ENCODE measurements around the gene GET3. TPM values are rescaled to one million over a fixed set of nuclear protein-coding genes. Genes with fewer than 3 reads are reported as not detected.

GET3 gene
- total and polyA plus RNA-seq, 2 donors (not counting 3 experiments of a cell fraction or from before 2014, with no cell fraction given), result 74.8 to 197 TPM

DNA sequence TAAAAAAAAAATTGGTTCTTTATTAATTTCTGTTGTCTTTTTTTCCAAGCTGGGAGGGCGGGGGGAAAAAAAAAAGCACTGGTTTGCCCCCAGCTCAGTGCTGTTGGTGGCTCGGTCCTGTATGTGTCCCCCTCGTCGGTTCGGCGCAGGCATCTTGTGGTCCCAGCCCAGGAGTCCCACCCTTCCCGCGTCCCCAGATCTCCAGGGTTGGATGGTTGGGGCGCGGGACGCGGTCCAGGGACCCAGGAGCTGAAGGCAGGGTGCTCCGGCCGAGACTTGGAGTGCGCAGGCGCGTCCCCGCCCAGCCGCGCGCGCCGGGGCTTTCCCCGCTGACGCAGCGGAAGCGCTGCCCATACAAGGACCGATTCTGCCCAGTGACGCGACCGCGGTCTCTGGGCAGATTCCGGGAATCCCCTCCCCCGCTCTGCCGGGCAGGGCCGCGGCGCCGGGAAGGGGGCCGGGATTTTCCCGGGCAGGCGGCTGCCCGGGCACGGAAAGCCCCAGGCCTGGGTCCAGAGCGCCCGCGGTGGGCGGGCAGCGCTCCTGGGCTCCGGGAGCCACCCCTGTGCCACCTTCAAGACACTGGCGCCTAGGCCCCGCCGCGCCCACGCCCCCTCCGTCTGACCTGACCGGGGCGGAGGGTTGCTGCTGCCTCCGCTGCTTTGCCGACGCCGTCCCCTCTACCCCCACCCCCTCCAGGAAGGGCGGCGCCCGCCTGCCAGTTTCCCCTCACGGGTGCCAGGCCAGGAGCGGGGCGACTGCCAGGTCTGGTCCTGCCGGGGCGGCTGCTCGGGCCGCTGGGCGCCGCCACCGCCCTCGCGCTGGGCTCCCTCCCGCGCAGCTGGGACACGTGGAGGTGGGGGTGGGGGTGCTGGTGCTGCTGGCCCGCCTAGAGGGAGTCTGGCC, 56.2 kb downstream of the GET3 start:
- peaks cover 32% of the 10 kb centered on the region for H3K4me1 ChIP-seq (ENCODE audit: control insufficient read depth, extremely low read depth, insufficient read depth, low read length)
- BruUV-seq (replicated peaks), result no TSS peak
- dilution Hi-C loops (cut with MboI; ENCODE audit: extremely low pct_ligation_motif_present, low sequenced_read_pairs) (no loop called here), intact Hi-C loops (cut with micrococcal nuclease) (no loop called here)
- DNase-seq (ENCODE audit: low read depth, low spot score) (peak; percentile 97), FAIRE-seq (peak; percentile 91)
- H2AFZ ChIP-seq (ENCODE audit: low read depth, low read length), result peak overlapping the region; percentile 27
- no peaks in the 10 kb centered on the region for H4K20me1 ChIP-seq (replicated peaks; ENCODE audit: control insufficient read depth, extremely low read depth, insufficient read depth, low read length)
- no peaks in the 10 kb centered on the region for H3K9me3 ChIP-seq (replicated peaks; ENCODE audit: control insufficient read depth, insufficient read depth, low read length)
- peak overlapping the region; percentile 70 to 76 (median 71) for H3K4me3 ChIP-seq (replicated peaks in 1 of 3; ENCODE audit: insufficient read depth in 1 of 3, low read depth in 1 of 3, low read length in 3 of 3)
- H3K27ac ChIP-seq (ENCODE audit: insufficient read depth, low read depth, low read length), result peak overlapping the region; percentile 91
- H3K9me1 ChIP-seq (replicated peaks; ENCODE audit: control insufficient read depth, extremely low read depth, insufficient read depth, low read length), result no peaks in the 10 kb centered on the region
- H3K4me2 ChIP-seq (ENCODE audit: insufficient read depth, low read length), result peak overlapping the region; percentile 56
- TF ChIP-seq, protein P1, sequence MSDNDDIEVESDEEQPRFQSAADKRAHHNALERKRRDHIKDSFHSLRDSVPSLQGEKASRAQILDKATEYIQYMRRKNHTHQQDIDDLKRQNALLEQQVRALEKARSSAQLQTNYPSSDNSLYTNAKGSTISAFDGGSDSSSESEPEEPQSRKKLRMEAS (IDR thresholded peaks at IDR 0.05; ENCODE audit: insufficient read depth, insufficient read length), result peak; percentile 67
- peak; percentile 91 for TF ChIP-seq POLR2AphosphoS5 (IDR thresholded peaks at IDR 0.05; ENCODE audit: insufficient read depth, low read depth, low read length)
- TF ChIP-seq FOS (IDR thresholded peaks at IDR 0.05; ENCODE audit: borderline replicate concordance, insufficient read depth, low read length), result peak; percentile 53
- TF ChIP-seq, protein P2, sequence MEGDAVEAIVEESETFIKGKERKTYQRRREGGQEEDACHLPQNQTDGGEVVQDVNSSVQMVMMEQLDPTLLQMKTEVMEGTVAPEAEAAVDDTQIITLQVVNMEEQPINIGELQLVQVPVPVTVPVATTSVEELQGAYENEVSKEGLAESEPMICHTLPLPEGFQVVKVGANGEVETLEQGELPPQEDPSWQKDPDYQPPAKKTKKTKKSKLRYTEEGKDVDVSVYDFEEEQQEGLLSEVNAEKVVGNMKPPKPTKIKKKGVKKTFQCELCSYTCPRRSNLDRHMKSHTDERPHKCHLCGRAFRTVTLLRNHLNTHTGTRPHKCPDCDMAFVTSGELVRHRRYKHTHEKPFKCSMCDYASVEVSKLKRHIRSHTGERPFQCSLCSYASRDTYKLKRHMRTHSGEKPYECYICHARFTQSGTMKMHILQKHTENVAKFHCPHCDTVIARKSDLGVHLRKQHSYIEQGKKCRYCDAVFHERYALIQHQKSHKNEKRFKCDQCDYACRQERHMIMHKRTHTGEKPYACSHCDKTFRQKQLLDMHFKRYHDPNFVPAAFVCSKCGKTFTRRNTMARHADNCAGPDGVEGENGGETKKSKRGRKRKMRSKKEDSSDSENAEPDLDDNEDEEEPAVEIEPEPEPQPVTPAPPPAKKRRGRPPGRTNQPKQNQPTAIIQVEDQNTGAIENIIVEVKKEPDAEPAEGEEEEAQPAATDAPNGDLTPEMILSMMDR (IDR thresholded peaks at IDR 0.05; ENCODE audit: extremely low read depth in 1 of 2, insufficient read depth in 1 of 2, low read depth in 1 of 2, low read length in 2 of 2), result no peak
- TF ChIP-seq EZH2 (IDR thresholded peaks at IDR 0.05; ENCODE audit: borderline replicate concordance, low read depth, low read length, severe bottlenecking), result no peak
- peaks cover 14% of the 10 kb centered on the region for H3K79me2 ChIP-seq (ENCODE audit: control insufficient read depth, insufficient read depth, low read length)
- no peaks in the 10 kb centered on the region for H3K27me3 ChIP-seq (ENCODE audit: control insufficient read depth in 2 of 2, insufficient read depth in 2 of 2, low read length in 2 of 2)
- ChIA-PET CTCF (interaction anchor here (1.5 to 13.8 kb wide), 6 partner anchors 11 to 77 kb away, joined by 4 to 524 read pairs (median 26); partner anchors contain the start of gene HOOK2), POLR2A (interaction anchor here (0.5 to 4.1 kb wide), 7 partner anchors 10 to 1069 kb away, joined by 3 to 94 read pairs (median 5); partner anchors contain the start of gene HOOK2)
- H3K9ac ChIP-seq (replicated peaks; ENCODE audit: extremely low read depth, insufficient read depth, low read length), result peak overlapping the region; percentile 74
- H3K36me3 ChIP-seq (ENCODE audit: control insufficient read depth in 2 of 2, extremely low read depth in 1 of 2, insufficient read depth in 2 of 2, low read length in 2 of 2), result no peaks in the 10 kb centered on the region

All from endothelial cell of umbilical vein (primary cell).